SU-DHL-6 (cell line): ENCODE measurements around the gene FOSL2.

Source experiments
- H2AFZ ChIP-seq: fragments of 200-600 bp; sonication (generic); 2 replicates; pipeline ENCODE4 v1.6.1; 2014; ENCODE audit warnings: low read depth, mild to moderate bottlenecking, moderate library complexity, mixed read lengths, antibody characterized with exemption, low read length; ENCODE audit not compliant: severe bottlenecking
- H3F3A ChIP-seq: fragments of 200-600 bp; shearing (Covaris generic); 2 replicates; pipeline ENCODE4 v1.6.0; 2016; ENCODE audit warnings: antibody characterized with exemption, mild to moderate bottlenecking; ENCODE audit not compliant: insufficient read depth
- H3K27ac ChIP-seq: fragments of 200-600 bp; sonication (generic); 2 replicates; pipeline ENCODE4 v1.5.1; 2016; ENCODE audit warnings: low read depth, mild to moderate bottlenecking, low read length, moderate library complexity, mixed read lengths
- H3K27me3 ChIP-seq: fragments of 200-600 bp; sonication (generic), shearing (Covaris generic); 2 replicates; pipeline ENCODE4 v1.6.0; 2014; ENCODE audit warnings: mild to moderate bottlenecking, low read length
- H3K36me3 ChIP-seq: fragments of 200-600 bp; sonication (generic); 2 replicates; pipeline ENCODE4 v1.6.1; 2014; ENCODE audit warnings: mild to moderate bottlenecking, low read length, mixed read lengths
- H3K4me2 ChIP-seq: fragments of 300-600, 200-600 bp; shearing (Covaris generic), sonication (generic); 2 replicates; pipeline ENCODE4 v1.6.0; 2014; ENCODE audit warnings: low read length, low read depth, mild to moderate bottlenecking; ENCODE audit not compliant: poor library complexity, severe bottlenecking
- H3K4me3 ChIP-seq: fragments of 200-600 bp; sonication (generic); 2 replicates; pipeline ENCODE4 v1.5.1; 2014; ENCODE audit warnings: antibody characterized with exemption, low read length, mild to moderate bottlenecking, mixed read lengths; ENCODE audit not compliant: insufficient read depth, poor library complexity, severe bottlenecking
- H3K79me2 ChIP-seq: fragments of 200-600 bp; sonication (generic); 2 replicates; pipeline ENCODE4 v1.6.1; 2014; ENCODE audit warnings: mild to moderate bottlenecking, low read length, moderate library complexity; ENCODE audit not compliant: insufficient read depth
- H3K9ac ChIP-seq: fragments of 200-600 bp; sonication (generic); 2 replicates; pipeline ENCODE4 v1.7.0; 2014; ENCODE audit warnings: mild to moderate bottlenecking, low read length
- H3K9me2 ChIP-seq: fragments of 200-600 bp; sonication (generic); replicated peaks from 2 replicates; pipeline ENCODE4 v1.6.1; 2014; ENCODE audit warnings: low read length; ENCODE audit not compliant: insufficient read depth
- H3K9me3 ChIP-seq: fragments of 200-600 bp; sonication (generic); 2 replicates; pipeline ENCODE4 v1.6.1; 2014; ENCODE audit warnings: low read length, mixed read lengths; ENCODE audit not compliant: insufficient read depth
- H4K20me1 ChIP-seq: fragments of 200-600 bp; sonication (generic); 2 replicates; pipeline ENCODE4 v1.6.1; 2014; ENCODE audit warnings: low read depth, mild to moderate bottlenecking, antibody characterized with exemption, low read length, moderate library complexity, mixed read lengths
- EZH2phosphoT487 ChIP-seq: fragments of 200-600 bp; sonication (generic), shearing (Covaris generic); conservative IDR thresholded peaks from 2 replicates; pipeline ENCODE4 v1.6.1; 2018; ENCODE audit warnings: mild to moderate bottlenecking, antibody characterized with exemption, low read length, moderate library complexity, mixed read lengths
- TF ChIP-seq, protein P1 (sequence below): fragments of 200-600 bp; sonication (generic); IDR thresholded peaks from one replicate; pipeline ENCODE4 v1.5.1; 2017; ENCODE audit warnings: antibody characterized with exemption, mild to moderate bottlenecking, low read length, moderate library complexity; ENCODE audit not compliant: insufficient read depth, poor library complexity, severe bottlenecking

FOSL2 gene

DNA sequence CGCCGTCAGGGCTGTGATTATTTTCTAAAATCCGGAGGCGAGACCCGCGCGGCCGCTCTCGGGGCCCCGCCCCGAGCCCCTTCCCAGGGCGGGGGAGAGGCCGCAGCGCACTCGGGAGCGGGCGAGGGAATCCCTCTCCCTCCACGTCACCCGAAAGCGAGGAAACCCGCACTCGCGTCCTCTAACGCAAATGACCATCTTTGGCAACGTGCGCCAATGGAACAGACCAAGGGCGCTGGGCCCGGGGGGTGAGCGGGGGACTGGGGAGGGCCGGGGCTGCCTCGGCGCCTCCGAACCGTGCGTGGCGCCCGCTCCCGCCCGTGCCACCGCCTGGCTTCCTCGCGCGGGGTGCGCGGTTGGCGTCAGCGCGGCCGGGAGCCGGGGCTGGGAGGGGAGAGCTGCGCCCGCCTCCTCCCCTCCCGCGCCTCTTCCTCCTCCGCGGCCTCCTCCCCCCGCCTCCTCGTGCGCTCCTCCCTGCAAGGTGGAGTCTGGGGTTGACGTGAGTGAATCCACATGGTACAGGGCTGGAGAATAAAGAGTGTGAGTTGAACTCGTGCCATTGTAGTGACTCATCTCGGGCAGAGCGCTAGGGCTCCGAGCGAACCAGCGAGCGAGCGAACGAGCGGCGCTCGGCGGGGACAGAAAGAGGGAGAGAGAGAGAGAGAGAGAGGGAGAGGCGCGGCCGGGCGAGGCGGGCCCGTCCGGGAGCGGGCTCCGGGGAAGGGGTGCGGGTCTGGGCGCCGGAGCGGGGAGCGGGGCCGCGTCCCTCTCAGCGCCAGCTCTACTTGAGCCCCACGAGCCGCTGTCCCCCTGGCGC lies at the start of gene FOSL2:
Gene FOSL2, plus strand, starts transcription at position 562 of the 817 bp plus-strand sequence. CDS start 863 bp downstream, outside the sequence.
- Histone ChIP-seq H3K9me3 (no peaks in the 10 kb centered on the region), H3F3A (0 out of 2 replicates have a peak, but pooled peaks cover 3% of the 10 kb centered on the region), H3K9ac (peak within 1 kb of the TSS; percentile 73), H2AFZ (peak within 1 kb of the TSS; percentile 85), H3K9me2 (no peaks in the 10 kb centered on the region), H3K4me3 (peak within 1 kb of the TSS; percentile 67), H3K27ac (peak within 1 kb of the TSS; percentile 63), H3K36me3 (no peaks in the 10 kb centered on the region), H3K27me3 (no peaks in the 10 kb centered on the region), H3K79me2 (no peaks in the 10 kb centered on the region), H3K4me2 (peak within 1 kb of the TSS; percentile 91), H4K20me1 (no peaks in the 10 kb centered on the region)
- TF ChIP-seq EZH2phosphoT487, result no peak
- TF ChIP-seq, protein P1, sequence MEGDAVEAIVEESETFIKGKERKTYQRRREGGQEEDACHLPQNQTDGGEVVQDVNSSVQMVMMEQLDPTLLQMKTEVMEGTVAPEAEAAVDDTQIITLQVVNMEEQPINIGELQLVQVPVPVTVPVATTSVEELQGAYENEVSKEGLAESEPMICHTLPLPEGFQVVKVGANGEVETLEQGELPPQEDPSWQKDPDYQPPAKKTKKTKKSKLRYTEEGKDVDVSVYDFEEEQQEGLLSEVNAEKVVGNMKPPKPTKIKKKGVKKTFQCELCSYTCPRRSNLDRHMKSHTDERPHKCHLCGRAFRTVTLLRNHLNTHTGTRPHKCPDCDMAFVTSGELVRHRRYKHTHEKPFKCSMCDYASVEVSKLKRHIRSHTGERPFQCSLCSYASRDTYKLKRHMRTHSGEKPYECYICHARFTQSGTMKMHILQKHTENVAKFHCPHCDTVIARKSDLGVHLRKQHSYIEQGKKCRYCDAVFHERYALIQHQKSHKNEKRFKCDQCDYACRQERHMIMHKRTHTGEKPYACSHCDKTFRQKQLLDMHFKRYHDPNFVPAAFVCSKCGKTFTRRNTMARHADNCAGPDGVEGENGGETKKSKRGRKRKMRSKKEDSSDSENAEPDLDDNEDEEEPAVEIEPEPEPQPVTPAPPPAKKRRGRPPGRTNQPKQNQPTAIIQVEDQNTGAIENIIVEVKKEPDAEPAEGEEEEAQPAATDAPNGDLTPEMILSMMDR, result no peak

DNA sequence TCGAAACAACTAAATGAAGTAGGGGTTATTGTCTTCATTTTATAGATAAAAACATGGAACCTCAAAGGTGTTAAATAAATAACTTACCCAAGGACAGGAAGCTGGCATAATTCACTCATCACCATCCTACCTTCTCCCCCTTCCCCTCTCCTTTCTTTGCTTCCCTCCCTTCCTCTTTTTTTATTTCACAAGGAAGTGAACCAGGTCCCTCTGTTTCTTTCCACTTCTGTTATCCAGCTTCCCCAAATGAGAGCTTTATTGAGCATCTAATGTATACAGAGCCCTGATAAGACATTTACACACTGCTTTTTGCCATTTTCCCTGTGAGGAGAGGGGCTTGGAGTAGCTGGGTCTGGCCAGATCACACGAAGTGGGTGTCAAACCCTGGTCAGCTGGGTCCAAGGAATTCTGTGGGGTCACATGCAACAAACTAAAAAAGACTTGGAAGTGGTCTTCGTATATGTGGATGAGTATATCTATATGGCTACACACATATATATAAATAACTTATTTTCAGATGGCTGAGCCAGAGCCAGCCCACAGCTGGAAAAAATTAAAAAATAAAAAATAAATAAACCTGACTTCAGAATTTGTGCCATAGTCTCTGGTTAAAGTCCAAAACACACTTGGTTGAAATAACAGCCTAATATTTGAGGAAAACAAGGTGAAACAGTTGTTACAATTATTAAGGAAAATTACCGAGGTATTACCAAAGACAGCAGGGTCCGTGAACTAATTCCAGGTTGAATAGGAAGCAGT lies 49.3 kb upstream of the FOSL2 start:
- no peak overlapping the region for H3K9ac ChIP-seq
- H3K9me2 ChIP-seq, result no peaks in the 10 kb centered on the region
- no peaks in the 10 kb centered on the region for H3K36me3 ChIP-seq
- TF ChIP-seq, protein P1, result no peak
- no peak for TF ChIP-seq EZH2phosphoT487
- H3K9me3 ChIP-seq, result no peaks in the 10 kb centered on the region
- no peaks in the 10 kb centered on the region for H3F3A ChIP-seq
- no peaks in the 10 kb centered on the region for H4K20me1 ChIP-seq
- no peak overlapping the region for H3K4me3 ChIP-seq
- no peaks in the 10 kb centered on the region for H3K79me2 ChIP-seq
- no peak overlapping the region for H2AFZ ChIP-seq
- H3K27me3 ChIP-seq, result no peaks in the 10 kb centered on the region
- H3K27ac ChIP-seq, result no peak overlapping the region
- H3K4me2 ChIP-seq, result no peak overlapping the region

- Histone ChIP-seq H3K9me2 (no peaks in the 10 kb centered on the region), H3K79me2 (no peaks in the 10 kb centered on the region), H2AFZ (no peak overlapping the region), H3K27me3 (no peaks in the 10 kb centered on the region), H3K36me3 (no peaks in the 10 kb centered on the region), H3K4me3 (no peak overlapping the region), H4K20me1 (no peaks in the 10 kb centered on the region), H3F3A (no peaks in the 10 kb centered on the region), H3K27ac (no peak overlapping the region), H3K9me3 (no peaks in the 10 kb centered on the region), H3K9ac (no peak overlapping the region), H3K4me2 (no peak overlapping the region)
- TF ChIP-seq EZH2phosphoT487, result no peak
- TF ChIP-seq, protein P1, result no peak
These were observed 48.5 kb upstream of the FOSL2 start for GRCh38 chr2:28343971-28344715.
